Raji (cell line): ENCODE measurements around the gene EDC4.

ENCODE experiments used
- POLR2A ChIP-seq: IDR thresholded peaks from 2 replicates; pipeline ENCODE4 v1.6.1; 2011; ENCODE audit warnings: low read depth, low read length, control low read depth; ENCODE audit not compliant: insufficient read depth

EDC4 gene

DNA sequence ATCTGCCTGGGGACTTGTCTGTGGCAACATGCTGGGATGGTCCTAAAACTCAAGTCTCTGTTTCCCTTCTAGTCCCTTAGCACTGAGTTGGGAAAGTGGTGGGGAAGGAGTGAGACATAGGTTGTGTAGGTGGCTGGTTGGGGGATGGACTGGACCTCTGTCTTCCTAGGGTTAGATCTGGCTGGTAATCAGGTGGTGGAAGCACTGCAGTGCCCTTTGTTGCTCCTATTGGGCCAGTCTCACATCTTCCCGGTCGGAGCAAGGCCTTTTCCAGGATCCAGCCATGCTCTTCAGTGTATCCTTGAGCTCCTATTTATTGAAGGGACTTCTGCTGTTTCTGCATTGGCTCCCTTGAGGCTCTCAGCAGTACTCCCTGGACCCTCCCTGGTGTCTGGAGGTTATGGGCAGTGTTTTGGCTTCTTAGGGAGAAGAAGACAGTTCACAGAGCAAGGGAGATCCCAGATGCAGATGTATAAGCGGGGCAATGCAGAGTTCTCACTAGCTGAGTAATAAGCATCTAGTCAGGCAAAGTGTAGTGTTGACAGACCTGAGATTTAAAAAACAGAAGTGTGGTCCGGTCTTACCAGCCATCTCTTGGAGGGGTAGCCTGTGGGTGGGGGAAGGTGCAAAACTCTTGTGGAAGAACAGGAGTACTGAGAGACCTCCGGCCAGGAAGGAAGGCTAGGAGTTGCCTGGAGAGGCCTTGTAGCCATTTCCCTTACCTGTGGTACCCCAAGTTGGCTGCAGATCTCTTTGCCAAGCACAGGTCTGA lies 27.4 kb upstream of the EDC4 start:
- no peak for TF ChIP-seq POLR2A

DNA sequence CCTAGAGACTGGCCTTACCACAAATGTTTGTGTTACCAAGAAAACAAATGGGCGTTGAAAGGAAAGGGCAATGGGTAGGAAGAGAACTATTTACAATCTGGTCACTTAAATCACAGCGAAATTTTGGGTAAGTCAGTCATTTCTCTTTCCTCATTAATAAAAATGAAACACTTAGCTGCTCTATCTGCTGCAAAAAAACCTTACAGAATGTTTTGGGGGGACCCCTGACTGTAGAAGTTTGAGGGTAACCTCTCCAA lies 26.9 kb upstream of the EDC4 start:
- TF ChIP-seq POLR2A = no peak

DNA sequence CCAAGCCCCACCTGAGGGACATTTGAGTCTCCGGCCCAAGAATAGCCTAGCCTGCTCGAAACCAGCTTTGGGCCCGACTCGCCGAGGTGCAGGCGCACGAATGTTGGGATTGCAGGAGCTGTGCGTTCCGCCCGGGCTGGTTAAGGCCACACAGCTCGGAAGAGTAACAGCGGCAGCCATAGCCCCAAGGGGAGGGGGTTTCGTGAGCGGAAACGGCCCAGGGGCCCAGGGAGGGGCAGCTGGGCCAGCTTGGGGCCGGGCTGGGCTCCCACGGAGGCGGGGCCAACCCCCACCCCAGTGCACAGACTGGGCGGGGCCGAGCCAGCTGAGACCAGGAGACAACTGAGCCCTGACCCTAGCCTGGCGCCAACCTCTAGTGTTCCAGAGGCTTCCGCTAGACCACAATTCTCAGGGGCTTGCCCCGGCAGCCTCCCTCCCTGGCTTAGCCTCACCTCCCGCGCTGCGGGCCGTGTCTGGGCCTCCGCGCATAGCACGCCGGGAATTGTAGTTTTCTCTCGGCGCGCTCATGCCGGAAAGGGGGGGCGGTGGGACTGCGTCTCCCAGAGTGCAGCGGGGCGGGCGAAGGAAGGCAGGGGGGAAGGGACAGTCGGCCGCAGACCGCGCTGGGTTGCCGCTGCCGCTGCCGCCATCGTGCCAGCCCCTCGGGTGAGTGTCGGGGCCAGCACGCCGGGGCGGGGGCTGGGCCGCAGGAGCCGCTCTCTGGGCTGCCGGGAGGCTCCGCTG lies 26.4 kb upstream of the EDC4 start, which contains the start of gene NUTF2:
Gene NUTF2, plus strand, starts transcription at position 614 of the 744 bp plus-strand sequence. CDS start 18,198 bp downstream, outside the sequence.
- TF ChIP-seq POLR2A = peak; percentile 73

DNA sequence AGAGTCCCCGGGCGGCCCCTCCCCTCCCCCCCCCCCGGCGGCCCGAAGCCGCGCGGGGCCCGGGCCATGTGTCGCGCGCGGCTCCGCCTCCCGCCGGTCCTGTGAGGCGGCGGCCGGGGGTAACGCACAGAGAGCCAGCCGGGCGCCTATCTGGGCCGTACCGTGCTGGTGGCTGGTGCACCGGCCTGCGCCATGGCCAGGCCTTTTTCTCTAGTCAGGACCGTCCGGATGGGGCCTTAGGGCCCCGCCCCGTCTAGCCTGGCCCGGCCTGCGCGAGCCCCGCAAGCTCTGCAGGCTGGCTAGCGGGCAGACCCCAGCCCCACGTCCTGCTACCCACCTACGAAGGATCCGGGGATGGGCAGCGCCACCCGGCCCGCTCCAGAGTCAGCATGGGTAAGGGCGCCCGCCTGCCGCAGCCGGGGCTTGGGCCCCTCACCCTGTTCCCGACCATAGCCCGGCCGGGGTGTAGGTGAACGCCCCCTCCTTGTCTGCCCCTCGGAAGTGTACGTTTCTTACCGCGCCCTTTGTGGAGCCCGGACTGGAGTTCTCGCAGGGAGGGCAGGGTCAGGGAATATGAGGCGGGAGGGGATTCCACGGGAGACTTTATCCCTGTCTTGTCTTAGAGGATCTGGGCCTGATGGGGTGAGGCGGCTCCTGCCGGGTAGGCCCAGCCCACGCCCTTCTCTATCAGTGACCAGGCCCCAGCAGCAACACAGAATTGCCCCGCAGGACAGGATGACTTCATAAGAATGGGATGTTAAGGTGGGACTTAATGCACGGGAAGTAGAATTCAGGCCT lies 25.6 kb upstream of the EDC4 start, which contains the start of gene CENPT:
Gene CENPT, minus strand, starts transcription at position 630 of the 798 bp plus-strand sequence. CDS start 13,834 bp downstream, outside the sequence.
- no peak for TF ChIP-seq POLR2A

DNA sequence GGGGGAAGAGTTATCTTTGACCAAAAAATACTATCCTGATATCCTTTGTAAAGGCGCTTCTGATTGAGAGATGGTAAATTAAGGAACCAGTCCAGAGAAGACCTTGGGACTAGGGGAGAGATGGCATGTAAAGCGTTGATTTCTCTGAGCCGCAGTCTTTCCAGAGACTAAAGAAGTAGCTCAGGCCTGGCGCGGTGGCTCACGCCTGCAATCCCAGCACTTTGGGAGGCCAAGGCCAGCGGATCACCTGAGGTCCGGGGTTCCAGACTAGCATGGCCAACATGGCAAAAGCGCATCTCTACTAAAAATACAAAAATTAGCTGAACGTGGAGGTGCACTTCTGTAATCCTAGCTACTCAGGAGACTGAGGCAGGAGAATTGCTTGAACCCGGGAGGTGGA lies 24.7 kb upstream of the EDC4 start:
- no peak for TF ChIP-seq POLR2A

DNA sequence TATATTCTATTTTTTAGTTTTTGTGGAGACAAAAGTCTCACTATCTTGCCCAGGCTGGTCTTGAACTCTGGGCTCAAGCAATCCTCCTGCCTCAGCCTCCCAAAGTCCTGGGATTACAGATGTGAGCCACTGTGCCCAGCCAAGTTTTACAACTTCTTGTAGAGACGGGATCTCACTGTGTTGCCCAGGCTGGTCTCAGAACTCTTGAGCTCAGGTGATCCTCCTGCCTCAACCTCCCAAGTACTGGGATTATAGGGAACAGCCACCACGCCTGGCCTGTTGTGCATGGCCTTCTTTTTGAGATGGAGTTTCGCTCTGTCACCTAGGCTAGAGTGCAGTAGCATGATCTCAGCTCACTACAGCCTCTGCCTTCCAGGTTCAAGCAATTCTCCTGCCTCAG lies 19.2 kb upstream of the EDC4 start:
- no peak for TF ChIP-seq POLR2A

DNA sequence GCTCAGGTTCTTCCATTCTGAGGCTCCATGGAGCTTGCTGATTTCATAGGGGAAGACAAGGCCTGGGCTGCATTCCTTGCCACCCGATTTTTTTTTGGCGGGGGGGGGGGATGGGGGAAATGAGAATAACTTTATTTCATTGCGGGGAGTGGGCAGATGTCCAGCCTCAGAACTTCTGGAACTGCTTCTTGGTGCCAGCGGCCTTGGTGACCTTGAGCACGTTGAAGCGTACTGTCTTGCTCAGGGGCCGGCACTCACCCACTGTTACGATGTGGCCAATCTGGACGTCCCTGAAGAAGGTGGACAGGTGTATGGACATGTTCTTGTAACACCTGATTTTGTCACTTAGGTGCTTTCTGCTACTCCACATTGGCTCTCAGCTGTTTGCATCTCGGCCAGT lies 17.1 kb upstream of the EDC4 start:
- TF ChIP-seq POLR2A = no peak

DNA sequence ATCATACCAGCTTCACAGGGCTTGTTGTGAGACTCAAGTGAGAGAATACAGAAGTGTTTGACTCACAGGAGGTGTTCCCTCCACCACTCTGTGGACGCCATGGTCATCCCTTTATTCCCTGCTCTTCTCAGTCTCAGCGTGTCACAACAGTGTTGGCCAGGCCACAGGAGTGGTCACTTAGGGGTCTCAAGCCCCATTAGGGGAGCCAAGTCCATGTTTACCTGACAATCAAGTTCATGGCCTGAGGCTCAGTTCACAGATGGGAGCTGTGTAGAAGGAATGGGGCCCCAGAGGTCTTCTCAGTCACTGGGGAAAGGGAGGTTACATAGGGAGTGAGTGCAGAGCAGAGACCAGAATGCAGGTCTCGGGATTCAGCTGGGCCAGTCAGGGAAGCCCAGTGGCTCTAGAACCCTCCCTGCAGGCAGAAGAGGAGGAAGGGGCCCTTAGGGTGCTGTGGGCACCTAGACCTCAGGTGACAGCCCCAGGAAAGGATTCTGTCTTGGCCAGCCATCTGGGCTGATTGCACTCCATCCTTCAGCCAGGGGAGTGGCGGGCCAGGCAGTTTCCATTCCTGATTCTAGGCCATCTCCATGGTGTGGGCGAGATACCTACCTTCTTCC lies 15.8 kb upstream of the EDC4 start:
- no peak for TF ChIP-seq POLR2A

DNA sequence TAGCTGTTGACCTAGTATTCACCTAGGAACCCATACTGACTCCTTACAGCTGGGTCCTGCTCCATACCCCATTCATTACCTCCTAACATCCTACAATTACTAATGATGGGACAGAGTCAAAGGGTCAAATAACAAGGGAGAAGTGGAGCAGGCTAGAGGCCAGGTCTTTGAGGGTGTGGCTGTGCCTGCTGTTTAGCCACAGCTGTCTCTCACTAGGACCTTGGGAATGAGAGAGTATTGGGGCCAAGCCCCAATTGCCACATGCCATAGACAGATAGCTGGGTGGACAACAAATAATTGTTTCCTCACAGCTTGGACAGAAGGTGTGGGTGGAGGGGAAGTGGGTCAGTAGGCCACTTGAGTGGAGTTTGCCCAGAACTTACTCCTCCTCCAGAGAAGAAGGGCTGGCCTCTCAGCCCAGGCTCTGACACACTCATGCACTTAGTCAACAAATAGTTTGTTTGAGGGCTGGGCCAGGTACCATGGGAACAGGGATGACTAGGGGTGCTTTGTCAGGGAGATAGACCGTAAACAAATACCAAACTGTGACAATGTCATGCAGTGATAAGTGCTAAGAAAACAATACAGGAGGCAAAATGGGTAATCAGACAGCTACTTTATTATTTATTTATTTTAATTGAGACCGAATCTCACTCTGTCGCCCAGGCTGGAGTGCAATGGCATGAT lies 15.2 kb upstream of the EDC4 start:
- TF ChIP-seq POLR2A = no peak

DNA sequence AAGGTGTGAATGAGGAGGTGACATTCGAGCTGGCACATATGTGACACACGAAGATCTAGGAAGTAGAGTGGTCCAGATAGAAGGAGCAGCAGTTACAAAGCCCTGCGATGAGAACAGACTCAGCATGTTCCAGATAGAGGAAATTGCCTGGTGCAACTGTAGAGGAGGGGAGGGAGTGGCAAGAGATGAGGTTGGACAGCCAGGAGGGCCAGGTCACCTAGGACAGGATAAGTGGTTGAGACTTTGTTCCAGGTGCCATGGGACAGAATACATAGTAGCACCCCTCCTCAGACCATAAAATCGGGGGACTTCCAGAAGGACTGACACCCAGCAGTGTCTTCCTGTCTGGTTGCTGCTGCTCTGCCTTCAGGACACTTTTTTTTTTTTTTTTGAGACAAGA lies 14.4 kb upstream of the EDC4 start:
- TF ChIP-seq POLR2A = no peak

DNA sequence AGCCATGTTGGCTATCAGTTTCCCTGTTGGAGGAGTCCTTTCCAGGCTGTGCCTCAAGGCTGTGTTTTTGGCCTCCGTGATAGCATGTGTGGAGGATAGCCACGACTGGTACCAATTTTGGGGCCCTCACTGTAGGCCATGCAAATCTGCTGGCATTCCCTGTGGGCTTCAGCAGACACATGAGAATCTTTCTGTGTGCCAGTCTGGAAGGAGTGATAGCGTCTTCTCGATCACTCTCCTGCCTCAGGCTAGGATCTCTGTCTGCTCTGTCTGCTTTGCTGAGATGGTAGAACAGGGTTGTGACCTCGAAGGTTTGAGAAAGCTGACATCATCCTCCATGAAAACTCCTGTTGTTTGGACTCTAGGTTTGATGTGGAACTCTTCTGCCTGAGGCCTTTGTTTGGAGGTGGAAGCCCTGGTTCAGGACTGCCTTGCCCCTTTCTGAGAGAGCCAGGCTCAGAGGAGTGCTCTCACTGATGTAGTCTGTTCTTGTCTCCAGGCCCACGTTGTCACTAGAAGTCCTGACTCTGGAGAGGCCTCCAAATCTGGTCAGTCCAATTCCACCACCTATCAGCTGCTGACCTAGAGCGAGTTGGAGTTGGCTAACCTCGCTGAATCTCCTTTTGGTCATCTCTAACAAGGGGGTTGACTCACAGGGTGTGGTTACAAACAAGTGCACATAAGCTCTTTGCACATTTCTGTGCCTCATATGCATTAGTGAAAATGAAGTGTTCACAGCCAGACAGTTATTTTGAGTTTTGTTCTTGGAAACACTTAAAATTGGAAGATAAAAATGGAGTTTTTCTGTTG lies 12.1 kb upstream of the EDC4 start:
- no peak for TF ChIP-seq POLR2A

DNA sequence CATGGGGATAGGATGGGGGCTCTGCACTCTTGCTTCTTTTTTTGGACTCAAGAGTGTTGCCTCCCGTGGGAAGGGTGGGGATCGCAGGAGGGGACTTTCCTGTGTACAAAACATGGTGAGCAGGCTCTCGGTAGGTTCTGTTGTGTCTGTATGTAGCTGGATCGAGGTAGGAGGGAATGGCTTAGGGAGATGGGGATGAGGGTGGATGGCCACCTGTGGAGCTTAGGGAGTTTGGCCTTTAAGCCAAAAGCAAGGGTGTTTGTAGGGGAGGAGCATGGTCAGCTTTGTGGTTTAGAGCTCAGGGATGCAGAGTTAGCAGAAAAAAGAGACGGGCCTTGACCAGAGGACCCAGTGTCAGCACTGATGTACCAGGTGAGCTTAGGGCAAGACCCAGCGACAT lies 11.0 kb upstream of the EDC4 start:
- no peak for TF ChIP-seq POLR2A

DNA sequence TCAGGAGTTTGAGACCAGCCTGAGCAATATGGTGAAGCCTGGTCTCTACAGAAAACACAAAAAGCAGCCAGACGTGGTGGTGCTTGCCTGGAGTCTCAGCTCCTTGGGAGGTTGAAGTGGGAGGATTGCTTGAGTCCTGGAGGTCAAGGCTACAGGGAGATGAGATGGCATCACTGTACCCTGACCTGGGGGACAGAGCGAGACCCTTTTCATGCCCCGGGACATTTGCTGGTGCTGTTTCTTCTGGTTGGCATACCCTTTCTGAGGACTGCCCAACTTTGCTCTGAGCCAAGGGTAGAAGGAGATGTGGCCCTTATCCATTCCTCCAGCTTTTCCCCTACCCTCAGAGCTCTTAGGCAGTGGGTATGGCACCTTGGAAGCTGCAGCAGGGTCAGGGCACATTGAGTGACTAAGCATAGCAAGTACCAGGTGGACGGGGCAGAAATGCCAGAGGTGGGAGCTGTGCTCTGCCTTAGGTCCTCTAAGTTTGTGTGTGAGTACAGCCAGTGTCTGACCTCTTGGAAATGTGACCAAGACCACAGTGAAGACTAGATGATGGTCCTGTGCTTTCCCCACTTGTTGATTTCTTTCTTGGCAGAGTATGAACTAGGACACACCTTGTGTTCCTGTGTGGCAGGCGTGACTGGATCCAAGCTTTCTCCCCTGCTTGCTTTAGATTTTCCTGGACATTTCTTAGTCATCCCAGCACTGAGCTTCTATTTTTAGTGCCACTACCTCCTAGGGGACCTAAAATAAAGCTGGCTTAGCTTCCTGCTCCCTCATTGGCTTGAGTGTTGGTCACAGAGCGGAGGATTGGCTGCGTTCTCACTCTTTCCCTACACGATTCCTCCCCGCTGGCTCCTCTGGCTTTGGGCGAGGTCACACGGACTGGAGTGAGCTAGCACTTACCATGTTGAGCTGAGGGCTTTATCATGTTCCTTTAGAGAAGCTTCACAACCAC lies 9.9 kb upstream of the EDC4 start:
- TF ChIP-seq POLR2A = no peak
